HFFc6 (cell line): Measurements from ENCODE around the gene ADAP1. TPM values are rescaled to one million over a fixed set of nuclear protein-coding genes. Genes with fewer than 3 reads are reported as not detected.

ENCODE experiments used
- DNase-seq: peaks from one replicate; pipeline ENCODE4 v3.0.0-alpha.2; 2018
- H3K27ac Mint-ChIP-seq: 2 replicates; pipeline ENCODE4 v1.8.0; 2020; ENCODE audit warnings: mild to moderate bottlenecking, mixed read lengths
- H3K27me3 Mint-ChIP-seq: 2 replicates; pipeline ENCODE4 v1.8.0; 2021; ENCODE audit warnings: mild to moderate bottlenecking, moderate library complexity, mixed read lengths; ENCODE audit not compliant: insufficient read depth
- H3K36me3 Mint-ChIP-seq: 2 replicates; pipeline ENCODE4 v1.8.0; 2021; ENCODE audit warnings: low read depth, mixed read lengths
- H3K4me1 Mint-ChIP-seq: 2 replicates; pipeline ENCODE4 v1.8.0; 2020; ENCODE audit warnings: low read depth, mixed read lengths
- H3K4me3 Mint-ChIP-seq: 2 replicates; pipeline ENCODE4 v1.8.0; 2020; ENCODE audit warnings: mild to moderate bottlenecking, moderate library complexity, mixed read lengths
- H3K9me3 Mint-ChIP-seq: 2 replicates; pipeline ENCODE4 v1.8.0; 2020; ENCODE audit warnings: mild to moderate bottlenecking, mixed read lengths
- total RNA-seq, 6 experiments: library from RNA; stranded (reverse); fragmentation: NEBNext Ultra II Directional; extraction: Animal tissue kit (Norgen Biotek cat#: 25700); gene quantifications; 2 replicates in 1 of 6; 3 replicates in 5 of 6; pipeline ENCODE4 v1.2.3, GENCODE V29; 2021
- TF ChIP-seq, protein P1 (sequence below): fragments of 200-600 bp; sonication (generic); IDR thresholded peaks from 2 replicates; pipeline ENCODE4 v1.5.0; 2021; ENCODE audit warnings: antibody characterized with exemption, mild to moderate bottlenecking

ADAP1 gene
- total RNA-seq, 6 experiments from 2014 or later, result 0.64 to 1.1 (median 0.90) TPM

DNA sequence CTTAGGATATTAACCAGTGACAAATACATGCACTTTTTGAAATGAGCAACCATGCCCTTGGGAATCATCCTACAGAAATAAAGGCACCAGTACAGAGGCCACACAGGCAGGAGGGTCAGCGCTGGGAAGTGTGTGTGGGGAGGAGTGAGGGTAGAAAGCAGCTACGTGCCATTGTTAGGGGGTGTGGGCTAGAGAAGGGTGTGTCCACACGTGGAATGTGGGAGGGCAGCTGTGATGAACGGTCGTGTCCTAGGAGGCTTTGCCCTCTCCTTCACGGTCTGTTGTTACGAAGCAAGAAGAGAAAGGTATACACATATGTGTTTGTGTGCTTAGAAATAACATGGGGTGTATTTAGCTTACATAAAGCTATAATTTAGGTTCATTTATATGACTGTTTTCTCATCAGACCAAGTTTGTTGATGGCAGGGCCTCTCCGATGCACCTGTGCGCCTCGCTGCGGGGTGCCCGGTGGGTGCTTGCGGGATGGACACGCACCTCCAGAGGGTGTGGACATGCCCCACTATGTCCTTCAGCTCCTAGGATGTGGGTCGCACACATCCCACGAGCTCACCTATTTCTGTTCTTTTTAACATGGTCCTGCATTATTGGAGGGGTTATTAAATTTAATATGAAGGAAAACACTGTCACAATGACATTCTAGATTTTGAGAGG is 95.0 kb downstream of the ADAP1 start:
- Mint-ChIP-seq H3K4me3 (no peak overlapping the region), H3K9me3 (no peaks in the 10 kb centered on the region), H3K27ac (no peak overlapping the region), H3K27me3 (peaks cover 3% of the 10 kb centered on the region; the same call in 1 of the 2 replicates), H3K36me3 (peaks cover 36% of the 10 kb centered on the region), H3K4me1 (no peaks in the 10 kb centered on the region)
- TF ChIP-seq, protein P1, sequence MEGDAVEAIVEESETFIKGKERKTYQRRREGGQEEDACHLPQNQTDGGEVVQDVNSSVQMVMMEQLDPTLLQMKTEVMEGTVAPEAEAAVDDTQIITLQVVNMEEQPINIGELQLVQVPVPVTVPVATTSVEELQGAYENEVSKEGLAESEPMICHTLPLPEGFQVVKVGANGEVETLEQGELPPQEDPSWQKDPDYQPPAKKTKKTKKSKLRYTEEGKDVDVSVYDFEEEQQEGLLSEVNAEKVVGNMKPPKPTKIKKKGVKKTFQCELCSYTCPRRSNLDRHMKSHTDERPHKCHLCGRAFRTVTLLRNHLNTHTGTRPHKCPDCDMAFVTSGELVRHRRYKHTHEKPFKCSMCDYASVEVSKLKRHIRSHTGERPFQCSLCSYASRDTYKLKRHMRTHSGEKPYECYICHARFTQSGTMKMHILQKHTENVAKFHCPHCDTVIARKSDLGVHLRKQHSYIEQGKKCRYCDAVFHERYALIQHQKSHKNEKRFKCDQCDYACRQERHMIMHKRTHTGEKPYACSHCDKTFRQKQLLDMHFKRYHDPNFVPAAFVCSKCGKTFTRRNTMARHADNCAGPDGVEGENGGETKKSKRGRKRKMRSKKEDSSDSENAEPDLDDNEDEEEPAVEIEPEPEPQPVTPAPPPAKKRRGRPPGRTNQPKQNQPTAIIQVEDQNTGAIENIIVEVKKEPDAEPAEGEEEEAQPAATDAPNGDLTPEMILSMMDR, result no peak
- DNase-seq, result no peak

DNA sequence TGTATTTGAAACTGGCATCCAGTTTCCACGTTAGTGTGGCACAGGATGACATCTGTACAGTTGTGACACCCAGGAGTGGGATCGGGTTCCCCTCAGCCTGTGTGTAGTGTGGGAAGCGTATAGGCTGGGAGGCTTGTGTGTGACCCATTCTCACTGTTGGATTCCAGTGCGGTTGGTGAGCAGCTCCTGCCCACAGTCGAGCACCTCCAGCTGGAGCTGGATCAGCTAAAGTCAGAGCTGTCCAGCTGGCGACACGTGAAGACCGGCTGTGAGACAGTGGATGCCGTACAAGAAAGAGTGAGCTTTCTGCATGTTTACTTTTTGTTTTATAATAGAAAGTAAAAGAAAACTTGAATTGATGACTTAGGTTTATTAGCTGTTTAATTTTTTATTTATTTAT is 96.8 kb downstream of the ADAP1 start:
- no peak for DNase-seq
- peaks cover 45% of the 10 kb centered on the region for H3K36me3 Mint-ChIP-seq

DNA sequence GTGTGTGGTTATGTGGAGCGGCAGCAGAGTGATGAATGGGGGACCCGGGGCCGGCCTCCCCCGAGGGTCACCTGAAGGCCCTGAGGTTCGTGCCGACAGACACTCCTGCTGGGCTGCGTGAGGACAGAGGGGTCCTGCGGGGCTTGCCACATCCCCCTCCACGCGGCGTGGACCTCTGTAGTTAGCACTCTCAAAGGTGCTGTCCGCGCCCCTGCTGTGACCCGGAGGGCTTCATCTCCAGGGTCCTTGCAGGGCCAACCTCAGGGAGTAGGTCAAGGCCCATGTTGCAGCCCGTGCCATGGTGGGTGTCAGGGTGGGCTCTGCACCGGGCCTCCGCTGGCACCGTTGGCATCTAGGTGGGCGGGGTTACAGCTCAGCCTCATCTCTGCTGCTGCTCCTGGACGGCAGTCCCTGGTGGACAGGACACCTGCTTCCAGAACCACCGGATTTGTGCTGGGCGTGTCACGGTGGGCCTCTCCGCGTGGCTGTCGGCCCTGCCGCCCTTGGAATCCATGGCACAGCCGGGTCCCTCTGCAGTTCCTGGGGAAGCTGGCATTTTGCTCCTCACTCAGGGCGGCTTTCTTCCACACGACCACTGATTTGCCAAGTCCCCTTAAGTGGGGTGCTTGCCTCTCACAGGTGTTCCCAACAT is 97.9 kb downstream of the ADAP1 start:
- no peaks in the 10 kb centered on the region for H3K9me3 Mint-ChIP-seq
- peaks cover 3% of the 10 kb centered on the region for H3K27me3 Mint-ChIP-seq
- H3K27ac Mint-ChIP-seq, result no peak overlapping the region
- TF ChIP-seq, protein P1, result no peak
- H3K4me3 Mint-ChIP-seq, result no peak overlapping the region
- peaks cover 39% of the 10 kb centered on the region for H3K36me3 Mint-ChIP-seq
- H3K4me1 Mint-ChIP-seq, result no peaks in the 10 kb centered on the region
- no peak for DNase-seq

More for the DNA sequence above, 96.8 kb downstream of the ADAP1 start:
- no peak overlapping the region for H3K27ac Mint-ChIP-seq
- no peaks in the 10 kb centered on the region for H3K4me1 Mint-ChIP-seq
- TF ChIP-seq, protein P1, result no peak
- H3K9me3 Mint-ChIP-seq, result no peaks in the 10 kb centered on the region
- H3K4me3 Mint-ChIP-seq, result no peak overlapping the region
- peaks cover 3% of the 10 kb centered on the region; the same call in 1 of the 2 replicates for H3K27me3 Mint-ChIP-seq

DNA sequence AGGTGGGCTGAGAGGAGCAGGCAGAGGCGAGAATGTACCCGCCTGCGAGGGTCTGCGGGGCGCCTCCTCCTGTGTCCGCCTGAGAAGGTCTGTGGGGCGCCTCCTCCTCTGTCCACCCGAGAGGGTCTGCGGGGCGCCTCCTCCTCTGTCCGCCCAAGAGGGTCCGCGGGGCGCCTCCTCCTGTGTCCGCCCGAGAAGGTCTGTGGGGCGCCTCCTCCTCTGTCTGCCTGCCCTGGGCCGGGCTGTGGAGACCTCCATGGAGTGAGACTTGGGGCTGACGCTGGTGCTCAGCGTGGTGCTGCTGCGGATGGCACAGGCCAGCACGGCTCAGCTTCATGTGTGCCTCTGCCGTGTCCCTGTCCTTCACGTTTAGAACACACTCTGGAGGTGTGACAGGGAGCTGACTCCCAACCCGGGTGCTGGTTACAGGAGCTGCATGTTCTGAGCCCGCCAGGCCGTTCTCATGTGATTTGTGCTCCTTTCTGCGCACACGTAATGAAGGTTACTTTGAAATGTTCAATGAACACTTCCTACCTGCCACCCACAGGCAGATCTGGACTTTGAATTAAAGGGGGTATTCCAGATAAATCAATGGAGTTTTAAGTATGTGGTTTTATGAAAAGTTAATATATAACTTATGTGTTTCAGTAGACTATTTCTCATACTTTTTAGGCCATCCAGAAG is 98.7 kb downstream of the ADAP1 start:
- Mint-ChIP-seq H3K4me3 (no peak overlapping the region), H3K4me1 (no peaks in the 10 kb centered on the region), H3K27ac (no peak overlapping the region), H3K36me3 (peaks cover 33% of the 10 kb centered on the region), H3K9me3 (no peaks in the 10 kb centered on the region), H3K27me3 (peaks cover 3% of the 10 kb centered on the region)
- no peak for DNase-seq
- TF ChIP-seq, protein P1, result no peak

DNA sequence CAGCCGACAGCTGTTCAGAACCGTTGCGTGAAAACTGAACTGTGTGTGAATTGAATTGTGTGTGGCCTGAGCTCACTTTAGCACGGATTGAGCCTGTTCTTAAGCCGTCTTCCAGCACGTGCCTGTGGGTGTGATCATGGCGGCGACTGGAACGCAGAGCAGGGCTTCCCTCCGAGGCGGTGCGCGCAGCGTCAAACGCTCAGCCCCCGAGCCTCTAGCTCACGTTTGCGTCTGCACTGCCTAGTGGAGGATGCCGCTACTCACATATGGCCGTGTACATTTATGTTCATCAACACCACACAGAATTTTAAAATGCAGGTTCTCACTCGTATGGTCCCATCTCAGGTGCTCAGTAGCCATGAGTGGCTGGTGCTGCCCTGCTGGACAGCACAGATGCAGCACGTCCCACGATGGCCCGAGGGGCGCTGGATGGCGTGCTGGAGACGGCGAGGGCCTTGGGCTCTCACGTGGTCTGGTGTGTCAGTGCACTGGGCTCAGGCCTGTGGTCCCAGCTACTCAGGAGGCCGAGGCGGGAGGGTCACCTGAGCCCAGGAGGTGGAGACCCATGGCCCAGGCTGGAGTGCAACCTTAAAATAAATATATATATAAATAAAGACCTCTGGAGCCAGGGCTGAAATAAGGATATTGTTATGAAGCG is 100.2 kb downstream of the ADAP1 start:
- H3K4me1 Mint-ChIP-seq, result no peaks in the 10 kb centered on the region
- TF ChIP-seq, protein P1, result no peak
- DNase-seq, result no peak
- no peak overlapping the region for H3K4me3 Mint-ChIP-seq
- no peaks in the 10 kb centered on the region for H3K9me3 Mint-ChIP-seq
- peaks cover 31% of the 10 kb centered on the region for H3K36me3 Mint-ChIP-seq
- H3K27ac Mint-ChIP-seq, result no peak overlapping the region
- H3K27me3 Mint-ChIP-seq, result peaks cover 3% of the 10 kb centered on the region
